ENCODE data around the gene ZNRF2. TPM values are rescaled to one million over a fixed set of nuclear protein-coding genes. Genes with fewer than 3 reads are reported as not detected.
A peak's percentile ranks its signal among the peaks of the same experiment; 100 is the strongest.

ZNRF2 gene
- total RNA-seq, 1 experiment from 2014 or later, result 9.1 TPM

GRCh38 chr7:30302656-30303311 lies 18.4 kb downstream of the ZNRF2 start:
- H3K4me3 ChIP-seq, result no peak overlapping the region
- no peak for DNase-seq

GRCh38 chr7:30303312-30304039 lies 19.1 kb downstream of the ZNRF2 start:
- Histone ChIP-seq H3K27me3 (no peaks in the 10 kb centered on the region), H3K36me3 (no peaks in the 10 kb centered on the region)
- no peak for DNase-seq

More at GRCh38 chr7:30302656-30303311, 18.4 kb downstream of the ZNRF2 start:
- no peaks in the 10 kb centered on the region for H3K27me3 ChIP-seq
- no peaks in the 10 kb centered on the region for H3K36me3 ChIP-seq
- H3K9me3 ChIP-seq, result no peaks in the 10 kb centered on the region

GRCh38 chr7:30304177-30304884 lies 19.9 kb downstream of the ZNRF2 start:
- Histone ChIP-seq H3K9me3 (no peaks in the 10 kb centered on the region), H3K36me3 (no peaks in the 10 kb centered on the region; the same call in 1 of the 2 replicates), H3K4me3 (no peak overlapping the region), H3K27me3 (no peaks in the 10 kb centered on the region)
- no peak for DNase-seq

More at GRCh38 chr7:30303312-30304039, 19.1 kb downstream of the ZNRF2 start:
- Histone ChIP-seq H3K4me3 (no peak overlapping the region), H3K9me3 (no peaks in the 10 kb centered on the region)

GRCh38 chr7:30306976-30307375 lies 22.6 kb downstream of the ZNRF2 start:
- Histone ChIP-seq H3K4me3 (no peak overlapping the region), H3K27me3 (no peaks in the 10 kb centered on the region), H3K36me3 (no peaks in the 10 kb centered on the region; the same call in 1 of the 2 replicates), H3K9me3 (no peaks in the 10 kb centered on the region)
- no peak for DNase-seq

- no peak for DNase-seq
Observed at GRCh38 chr7:30308389-30308788, 24.0 kb downstream of the ZNRF2 start.

GRCh38 chr7:30309302-30309701 lies 24.9 kb downstream of the ZNRF2 start:
- H3K27me3 ChIP-seq, result no peaks in the 10 kb centered on the region
- H3K9me3 ChIP-seq, result no peaks in the 10 kb centered on the region
- no peaks in the 10 kb centered on the region; the same call in 1 of the 2 replicates for H3K36me3 ChIP-seq
- no peak for DNase-seq
- no peak overlapping the region for H3K4me3 ChIP-seq

More at GRCh38 chr7:30308389-30308788, 24.0 kb downstream of the ZNRF2 start:
- Histone ChIP-seq H3K36me3 (no peaks in the 10 kb centered on the region; the same call in 1 of the 2 replicates), H3K9me3 (no peaks in the 10 kb centered on the region), H3K27me3 (no peaks in the 10 kb centered on the region), H3K4me3 (no peak overlapping the region)

- H3K4me3 ChIP-seq, result no peak overlapping the region
- DNase-seq, result no peak
- no peaks in the 10 kb centered on the region for H3K27me3 ChIP-seq
Observed at GRCh38 chr7:30309842-30310435, 25.5 kb downstream of the ZNRF2 start.

GRCh38 chr7:30310674-30311362 lies 26.4 kb downstream of the ZNRF2 start:
- H3K4me3 ChIP-seq, result no peak overlapping the region
- DNase-seq, result no peak
- no peaks in the 10 kb centered on the region for H3K9me3 ChIP-seq
- no peaks in the 10 kb centered on the region for H3K27me3 ChIP-seq
- H3K36me3 ChIP-seq, result no peaks in the 10 kb centered on the region; the same call in 1 of the 2 replicates

More at GRCh38 chr7:30309842-30310435, 25.5 kb downstream of the ZNRF2 start:
- no peaks in the 10 kb centered on the region; the same call in 1 of the 2 replicates for H3K36me3 ChIP-seq
- no peaks in the 10 kb centered on the region for H3K9me3 ChIP-seq

GRCh38 chr7:30312178-30312577 lies 27.8 kb downstream of the ZNRF2 start:
- Histone ChIP-seq H3K27me3 (no peaks in the 10 kb centered on the region), H3K4me3 (no peak overlapping the region), H3K36me3 (no peaks in the 10 kb centered on the region; the same call in 1 of the 2 replicates), H3K9me3 (no peaks in the 10 kb centered on the region)
- no peak for DNase-seq

GRCh38 chr7:30313348-30313747 lies 29.0 kb downstream of the ZNRF2 start:
- Histone ChIP-seq H3K9me3 (no peaks in the 10 kb centered on the region), H3K36me3 (no peaks in the 10 kb centered on the region; the same call in 1 of the 2 replicates), H3K27me3 (no peaks in the 10 kb centered on the region), H3K4me3 (no peak overlapping the region)
- no peak for DNase-seq

- no peaks in the 10 kb centered on the region for H3K27me3 ChIP-seq
- H3K4me3 ChIP-seq, result no peak overlapping the region
- no peaks in the 10 kb centered on the region for H3K9me3 ChIP-seq
- H3K36me3 ChIP-seq, result no peaks in the 10 kb centered on the region; the same call in 1 of the 2 replicates
- DNase-seq, result no peak
Observed at GRCh38 chr7:30313793-30314192, 29.4 kb downstream of the ZNRF2 start.

- no peak for DNase-seq
- H3K36me3 ChIP-seq, result no peaks in the 10 kb centered on the region
Observed at GRCh38 chr7:30315589-30315988, 31.2 kb downstream of the ZNRF2 start.

GRCh38 chr7:30320392-30320791 lies 36.0 kb downstream of the ZNRF2 start:
- Histone ChIP-seq H3K27me3 (no peaks in the 10 kb centered on the region), H3K36me3 (0 out of 2 replicates have a peak, but pooled peaks cover 1% of the 10 kb centered on the region), H3K4me3 (no peak overlapping the region), H3K9me3 (no peaks in the 10 kb centered on the region)
- DNase-seq, result no peak

More at GRCh38 chr7:30315589-30315988, 31.2 kb downstream of the ZNRF2 start:
- Histone ChIP-seq H3K27me3 (no peaks in the 10 kb centered on the region), H3K9me3 (no peaks in the 10 kb centered on the region), H3K4me3 (no peak overlapping the region)

- no peak for DNase-seq
- H3K36me3 ChIP-seq, result 0 out of 2 replicates have a peak, but pooled peaks cover 3% of the 10 kb centered on the region
- H3K9me3 ChIP-seq, result no peaks in the 10 kb centered on the region
- H3K4me3 ChIP-seq, result peak overlapping the region; percentile 26
- H3K27me3 ChIP-seq, result no peaks in the 10 kb centered on the region
Observed at GRCh38 chr7:30321089-30321881, 36.9 kb downstream of the ZNRF2 start.

GRCh38 chr7:30321882-30322192 lies 37.4 kb downstream of the ZNRF2 start:
- 0 out of 2 replicates have a peak, but pooled peaks cover 3% of the 10 kb centered on the region for H3K36me3 ChIP-seq
- no peaks in the 10 kb centered on the region for H3K27me3 ChIP-seq
- no peaks in the 10 kb centered on the region for H3K9me3 ChIP-seq
- H3K4me3 ChIP-seq, result peak overlapping the region; percentile 26
- DNase-seq, result no peak

Measured in MG63 (cell line).